ENCODE data around the gene IL22RA2.

- TF ChIP-seq CTCF (IDR thresholded peaks at IDR 0.05; ENCODE audit: borderline replicate concordance, extremely low read depth, low read length, poor library complexity, severe bottlenecking) (no peak), EZH2 (IDR thresholded peaks at IDR 0.05; ENCODE audit: borderline replicate concordance, low read depth, low read length, severe bottlenecking) (no peak)
These were observed 75.9 kb downstream of the IL22RA2 start for GRCh38 chr6:137097526-137097925.
